ENCODE data around the gene BLOC1S6.

DNA sequence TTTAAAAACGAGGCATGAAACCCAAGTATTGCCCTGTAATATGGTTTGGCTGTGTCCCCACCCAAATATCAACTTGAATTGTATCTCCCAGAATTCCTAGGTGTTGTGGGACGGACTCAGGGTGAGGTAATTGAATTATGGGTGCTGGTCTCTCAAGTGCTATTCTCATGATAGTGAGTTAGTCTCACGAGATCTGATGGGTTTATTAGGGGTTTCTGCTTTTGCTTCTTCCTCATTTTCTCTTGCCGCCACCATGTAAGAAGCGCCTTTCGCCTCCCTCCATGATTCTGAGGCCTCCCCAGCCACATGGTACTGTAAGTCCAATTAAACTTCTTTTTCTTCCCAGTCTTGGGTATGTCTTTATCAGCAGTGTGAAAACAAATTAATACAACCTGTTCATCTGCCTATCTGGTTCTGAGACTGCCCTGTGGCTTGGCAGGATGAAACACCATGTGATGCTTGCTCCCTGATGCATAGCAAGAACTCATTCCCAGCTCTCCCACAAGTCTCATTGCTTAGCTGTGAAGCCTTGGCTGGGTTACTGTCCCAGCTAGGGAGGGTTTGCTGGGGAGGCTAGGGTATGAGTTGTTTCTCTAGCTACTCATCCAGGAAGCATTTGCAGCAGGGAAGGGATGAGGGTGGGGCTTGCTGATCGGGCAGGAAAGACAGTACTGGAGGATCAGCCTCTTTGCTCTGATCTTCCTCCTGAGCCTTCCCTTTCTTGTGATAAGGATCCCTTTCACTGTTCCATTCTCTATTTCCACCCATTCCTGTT, 43.9 kb downstream of the BLOC1S6 start:
- TF ChIP-seq, protein P1, sequence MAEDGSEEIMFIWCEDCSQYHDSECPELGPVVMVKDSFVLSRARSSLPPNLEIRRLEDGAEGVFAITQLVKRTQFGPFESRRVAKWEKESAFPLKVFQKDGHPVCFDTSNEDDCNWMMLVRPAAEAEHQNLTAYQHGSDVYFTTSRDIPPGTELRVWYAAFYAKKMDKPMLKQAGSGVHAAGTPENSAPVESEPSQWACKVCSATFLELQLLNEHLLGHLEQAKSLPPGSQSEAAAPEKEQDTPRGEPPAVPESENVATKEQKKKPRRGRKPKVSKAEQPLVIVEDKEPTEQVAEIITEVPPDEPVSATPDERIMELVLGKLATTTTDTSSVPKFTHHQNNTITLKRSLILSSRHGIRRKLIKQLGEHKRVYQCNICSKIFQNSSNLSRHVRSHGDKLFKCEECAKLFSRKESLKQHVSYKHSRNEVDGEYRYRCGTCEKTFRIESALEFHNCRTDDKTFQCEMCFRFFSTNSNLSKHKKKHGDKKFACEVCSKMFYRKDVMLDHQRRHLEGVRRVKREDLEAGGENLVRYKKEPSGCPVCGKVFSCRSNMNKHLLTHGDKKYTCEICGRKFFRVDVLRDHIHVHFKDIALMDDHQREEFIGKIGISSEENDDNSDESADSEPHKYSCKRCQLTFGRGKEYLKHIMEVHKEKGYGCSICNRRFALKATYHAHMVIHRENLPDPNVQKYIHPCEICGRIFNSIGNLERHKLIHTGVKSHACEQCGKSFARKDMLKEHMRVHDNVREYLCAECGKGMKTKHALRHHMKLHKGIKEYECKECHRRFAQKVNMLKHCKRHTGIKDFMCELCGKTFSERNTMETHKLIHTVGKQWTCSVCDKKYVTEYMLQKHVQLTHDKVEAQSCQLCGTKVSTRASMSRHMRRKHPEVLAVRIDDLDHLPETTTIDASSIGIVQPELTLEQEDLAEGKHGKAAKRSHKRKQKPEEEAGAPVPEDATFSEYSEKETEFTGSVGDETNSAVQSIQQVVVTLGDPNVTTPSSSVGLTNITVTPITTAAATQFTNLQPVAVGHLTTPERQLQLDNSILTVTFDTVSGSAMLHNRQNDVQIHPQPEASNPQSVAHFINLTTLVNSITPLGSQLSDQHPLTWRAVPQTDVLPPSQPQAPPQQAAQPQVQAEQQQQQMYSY (CRISPR knock-in tag; IDR thresholded peaks at IDR 0.05) = no peak
- TF ChIP-seq GABPB1 (CRISPR knock-in tag; IDR thresholded peaks at IDR 0.05) = no peak

Measured in WTC11 (cell line).